Ascending aorta (tissue), 2 donors: ENCODE data around the gene CTIF. TPM values are rescaled to one million over a fixed set of nuclear protein-coding genes. Genes with fewer than 3 reads are reported as not detected.

Source experiments
- DNase-seq, 2 donors: peaks; one replicate each; pipeline ENCODE4 v3.0.0-alpha.2; 2019; ENCODE audit warnings: low spot score in 2 of 2
- H3K27ac ChIP-seq, 2 donors: fragments of 200-600 bp; sonication (generic); one replicate each; pipeline ENCODE4 v1.5.1; 2016 to 2017; ENCODE audit warnings: mild to moderate bottlenecking in 1 of 2
- H3K27me3 ChIP-seq: fragments of 200-600 bp; sonication (generic); one replicate; pipeline ENCODE4 v1.5.1; 2017
- H3K36me3 ChIP-seq, 2 donors: fragments of 200-600 bp; sonication (generic); one replicate each; pipeline ENCODE4 v1.5.1; 2016
- H3K4me1 ChIP-seq, 2 donors: fragments of 200-600 bp; sonication (generic); one replicate each; pipeline ENCODE4 v1.5.1; 2016 to 2017; ENCODE audit warnings: mild to moderate bottlenecking in 1 of 2
- H3K4me3 ChIP-seq, 2 donors: fragments of 200-600 bp; sonication (generic); one replicate each; pipeline ENCODE4 v1.5.1; 2016 to 2017; ENCODE audit warnings: mild to moderate bottlenecking in 1 of 2
- H3K9me3 ChIP-seq, 2 donors: fragments of 200-600 bp; sonication (generic); one replicate each; pipeline ENCODE4 v1.5.1; 2016
- intact Hi-C: fragments of 100-400 bp; cut with DNase I; formaldehyde crosslinking; loops from one replicate; pipeline ENCODE4 v1.15.1; 2023
- total RNA-seq: library from RNA; depleted of rRNA; stranded (reverse); fragments of >200 nt; gene quantifications from one replicate; pipeline ENCODE4 v1.1.0, GENCODE V29; 2016
- TF ChIP-seq, protein P1 (sequence below), 3 experiments: fragments of 200-600 bp in 2 of 3; fragments of 450-650 bp in 1 of 3; sonication (generic) in 2 of 3; IDR thresholded peaks; one replicate each; pipeline ENCODE4 v1.5.1; 2016 to 2019; ENCODE audit warnings: antibody characterized with exemption in 3 of 3, mild to moderate bottlenecking in 1 of 3, moderate library complexity in 1 of 3

Gene CTIF
- total RNA-seq, 1 donor from 2014 or later = 55.3 TPM

DNA sequence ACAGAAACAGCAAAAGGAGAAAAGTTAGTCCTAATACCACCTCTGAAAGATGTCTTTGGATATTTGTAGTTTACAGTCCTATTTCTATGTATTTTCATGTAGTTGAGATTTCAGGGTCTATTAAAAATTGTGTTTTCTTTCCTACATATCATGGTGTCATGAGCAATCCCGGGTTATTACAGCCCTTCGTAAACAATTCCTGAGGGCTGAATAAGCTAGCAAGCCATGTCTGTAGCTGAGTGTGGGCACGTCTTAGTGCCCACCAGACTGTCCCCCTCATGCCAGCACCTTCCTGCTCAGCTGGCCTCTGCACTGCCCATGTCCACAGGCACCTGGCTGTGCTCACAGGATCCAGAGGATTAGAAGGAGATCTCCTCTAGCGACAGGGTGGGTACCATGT is 60.6 kb downstream of the CTIF start:
- Histone ChIP-seq H3K4me1 (peaks cover 0 to 9% of the 10 kb centered on the region in 2 donors), H3K4me3 (no peak overlapping the region), H3K36me3 (peaks cover 0 to 3% of the 10 kb centered on the region in 2 donors), H3K9me3 (no peaks in the 10 kb centered on the region), H3K27me3 (no peaks in the 10 kb centered on the region), H3K27ac (no peak overlapping the region)
- no peak for DNase-seq
- TF ChIP-seq, protein P1, sequence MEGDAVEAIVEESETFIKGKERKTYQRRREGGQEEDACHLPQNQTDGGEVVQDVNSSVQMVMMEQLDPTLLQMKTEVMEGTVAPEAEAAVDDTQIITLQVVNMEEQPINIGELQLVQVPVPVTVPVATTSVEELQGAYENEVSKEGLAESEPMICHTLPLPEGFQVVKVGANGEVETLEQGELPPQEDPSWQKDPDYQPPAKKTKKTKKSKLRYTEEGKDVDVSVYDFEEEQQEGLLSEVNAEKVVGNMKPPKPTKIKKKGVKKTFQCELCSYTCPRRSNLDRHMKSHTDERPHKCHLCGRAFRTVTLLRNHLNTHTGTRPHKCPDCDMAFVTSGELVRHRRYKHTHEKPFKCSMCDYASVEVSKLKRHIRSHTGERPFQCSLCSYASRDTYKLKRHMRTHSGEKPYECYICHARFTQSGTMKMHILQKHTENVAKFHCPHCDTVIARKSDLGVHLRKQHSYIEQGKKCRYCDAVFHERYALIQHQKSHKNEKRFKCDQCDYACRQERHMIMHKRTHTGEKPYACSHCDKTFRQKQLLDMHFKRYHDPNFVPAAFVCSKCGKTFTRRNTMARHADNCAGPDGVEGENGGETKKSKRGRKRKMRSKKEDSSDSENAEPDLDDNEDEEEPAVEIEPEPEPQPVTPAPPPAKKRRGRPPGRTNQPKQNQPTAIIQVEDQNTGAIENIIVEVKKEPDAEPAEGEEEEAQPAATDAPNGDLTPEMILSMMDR (IDR thresholded peaks at IDR 0.05) = no peak
- intact Hi-C loops = no loop called here

DNA sequence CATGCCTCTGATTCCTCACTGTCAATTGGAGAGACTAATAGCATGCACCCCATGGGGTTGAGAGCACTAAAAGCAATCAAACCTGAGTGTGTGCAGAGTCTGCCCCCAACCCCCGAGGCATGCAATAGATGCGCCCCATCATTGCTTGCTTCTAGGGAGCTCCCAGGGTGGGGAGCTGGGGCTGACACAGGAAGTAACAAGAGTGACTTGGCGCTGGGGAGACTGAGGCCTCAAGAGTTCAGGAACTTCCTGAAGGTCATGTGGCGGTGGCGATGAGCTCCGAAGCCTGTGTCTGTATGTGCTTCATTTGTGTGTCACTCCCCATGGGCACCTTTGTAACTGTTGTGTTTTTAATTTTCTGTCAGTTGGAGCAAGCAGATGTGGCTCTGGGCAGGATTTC is 61.2 kb downstream of the CTIF start:
- H3K9me3 ChIP-seq = no peaks in the 10 kb centered on the region
- H3K27me3 ChIP-seq = no peaks in the 10 kb centered on the region
- TF ChIP-seq, protein P1 (IDR thresholded peaks at IDR 0.05) = no peak
- DNase-seq = no peak
- intact Hi-C loops = no loop called here
- no peak overlapping the region for H3K4me3 ChIP-seq
- H3K4me1 ChIP-seq = peaks cover 0 to 2% of the 10 kb centered on the region in 2 donors
- no peak overlapping the region for H3K27ac ChIP-seq
- H3K36me3 ChIP-seq = peaks cover 0 to 3% of the 10 kb centered on the region in 2 donors

DNA sequence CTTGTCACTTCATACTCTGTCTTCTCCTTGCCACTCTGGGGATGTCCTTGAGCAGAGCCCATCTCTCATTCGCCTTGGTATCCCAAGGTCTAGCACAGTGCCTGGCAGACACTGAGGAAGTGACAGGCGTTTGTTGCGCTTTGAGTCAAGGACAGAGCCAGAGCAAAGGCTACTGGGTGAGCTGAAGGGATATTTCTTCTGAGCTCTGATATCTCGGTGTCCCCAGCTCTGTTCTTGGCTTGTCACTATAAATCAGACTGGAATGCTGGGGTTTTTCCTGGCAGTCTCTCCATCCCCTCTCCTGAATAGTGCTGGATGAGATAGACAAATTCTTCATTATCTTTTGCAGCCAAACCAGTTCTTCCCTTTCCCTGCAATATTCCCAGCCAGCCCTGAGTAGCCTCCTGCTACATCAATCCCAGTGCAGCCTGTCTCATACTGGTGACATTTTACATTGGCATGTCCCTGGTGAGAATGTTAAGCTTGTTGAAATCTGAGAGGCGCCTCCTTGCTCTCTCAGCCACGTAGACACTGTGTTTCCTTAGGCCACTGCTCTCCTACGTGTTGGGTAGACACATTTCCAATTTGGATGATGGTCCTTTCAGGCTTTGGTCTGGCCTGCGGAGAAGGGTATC is 61.7 kb downstream of the CTIF start:
- Histone ChIP-seq H3K27me3 (no peaks in the 10 kb centered on the region), H3K4me3 (no peak overlapping the region), H3K27ac (peak overlapping the region in 1 of 2 donors; percentile 36), H3K9me3 (no peaks in the 10 kb centered on the region), H3K36me3 (peaks cover 0 to 1% of the 10 kb centered on the region in 2 donors), H3K4me1 (peaks cover 0 to 2% of the 10 kb centered on the region in 2 donors)
- DNase-seq = no peak
- intact Hi-C loops = no loop called here
- TF ChIP-seq, protein P1 (IDR thresholded peaks at IDR 0.05) = no peak

DNA sequence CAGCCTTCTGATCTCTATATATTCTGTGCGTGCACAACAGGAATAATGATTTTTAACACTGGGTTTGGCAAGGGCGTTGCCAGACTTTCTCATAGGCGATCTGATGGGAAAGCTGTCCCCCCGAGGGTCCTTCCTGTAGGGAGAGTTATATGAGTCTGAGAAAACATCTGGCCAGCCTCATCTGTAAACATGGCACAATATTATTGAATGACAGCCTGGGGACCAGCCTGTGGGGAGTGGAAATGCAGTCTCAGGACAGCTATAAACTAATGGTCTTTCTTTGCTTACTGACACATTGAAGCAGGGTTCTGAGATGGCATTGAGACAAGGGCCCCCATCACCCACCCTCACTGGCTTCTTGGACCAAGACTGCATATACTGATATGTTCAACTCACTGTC is 62.5 kb downstream of the CTIF start:
- Histone ChIP-seq H3K4me3 (no peak overlapping the region), H3K4me1 (peaks cover 0 to 7% of the 10 kb centered on the region in 2 donors), H3K36me3 (no peaks in the 10 kb centered on the region), H3K27me3 (no peaks in the 10 kb centered on the region), H3K9me3 (no peaks in the 10 kb centered on the region), H3K27ac (no peak overlapping the region)
- intact Hi-C loops = no loop called here
- no peak for DNase-seq
- TF ChIP-seq, protein P1 (IDR thresholded peaks at IDR 0.05) = no peak

DNA sequence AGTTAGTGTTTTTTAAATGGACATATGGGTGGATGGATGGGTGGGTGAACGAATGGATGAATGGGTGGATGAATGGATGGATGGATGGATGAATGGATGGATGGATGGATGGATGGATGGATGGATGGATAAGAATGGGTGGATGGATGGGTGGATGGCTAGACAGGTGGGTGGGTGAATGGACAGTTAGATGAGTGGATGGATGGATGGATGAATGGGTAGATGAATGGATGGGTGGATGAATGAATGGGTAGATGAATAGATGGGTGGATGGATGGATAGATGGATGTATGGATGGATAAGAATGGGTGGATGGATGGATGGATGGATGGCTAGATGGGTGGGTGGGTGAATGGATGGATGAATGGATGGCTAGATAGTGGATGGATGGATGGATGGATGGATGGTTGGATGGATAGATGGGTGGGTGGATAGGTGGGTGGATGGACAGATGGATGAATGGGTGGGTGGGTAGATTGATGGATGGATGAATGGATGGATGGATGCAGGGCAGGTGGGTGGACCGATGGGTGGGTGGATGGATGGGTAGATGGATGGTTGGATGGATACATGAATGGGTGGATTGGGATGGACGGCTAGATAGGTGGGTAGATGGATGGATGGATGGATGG is 64.0 kb downstream of the CTIF start:
- Histone ChIP-seq H3K36me3 (no peaks in the 10 kb centered on the region), H3K4me3 (no peak overlapping the region), H3K9me3 (no peaks in the 10 kb centered on the region), H3K4me1 (peaks cover 2 to 15% of the 10 kb centered on the region in 2 donors), H3K27ac (no peak overlapping the region), H3K27me3 (no peaks in the 10 kb centered on the region)
- TF ChIP-seq, protein P1 (IDR thresholded peaks at IDR 0.05) = no peak
- intact Hi-C loops = no loop called here
- DNase-seq = no peak
